Measurements from ENCODE around the gene SIKE1. TPM values are rescaled to one million over a fixed set of nuclear protein-coding genes. Genes with fewer than 3 reads are reported as not detected.
"Not testable (repeated sequence)": the region's sequence is repeated elsewhere in the genome, so short reads cannot be mapped to it uniquely, and the experiment has no call there.

Gene SIKE1
- total RNA-seq, 2 donors from 2014 or later, result 15.5 to 18.9 TPM

- 14 to 15% methylated on average over 14 of the region's 14 CpGs for WGBS, 2 donors
- no peak for ATAC-seq
- Histone ChIP-seq H3K4me1 (peaks cover 62% of the 10 kb centered on the region), H3K27me3 (no peaks in the 10 kb centered on the region), H3K27ac (peak overlapping the region in 3 of 4 donors; percentile 98 to 99 (median 99)), H3K36me3 (replicated peaks in 1 of 2; ENCODE audit: insufficient read depth in 1 of 2, low read depth in 2 of 2) (no peaks in the 10 kb centered on the region), H3K4me3 (peak overlapping the region; percentile 82), H3K9me3 (no peaks in the 10 kb centered on the region)
- intact Hi-C loops (cut with DNase I), result no loop called here
- TF ChIP-seq POLR2A (IDR thresholded peaks at IDR 0.05) (no peak), CTCF (IDR thresholded peaks at IDR 0.05) (no peak)
- DNase-seq, result no peak
Measured at GRCh38 chr1:114756009-114756892, 24.2 kb downstream of the SIKE1 start.

DNA sequence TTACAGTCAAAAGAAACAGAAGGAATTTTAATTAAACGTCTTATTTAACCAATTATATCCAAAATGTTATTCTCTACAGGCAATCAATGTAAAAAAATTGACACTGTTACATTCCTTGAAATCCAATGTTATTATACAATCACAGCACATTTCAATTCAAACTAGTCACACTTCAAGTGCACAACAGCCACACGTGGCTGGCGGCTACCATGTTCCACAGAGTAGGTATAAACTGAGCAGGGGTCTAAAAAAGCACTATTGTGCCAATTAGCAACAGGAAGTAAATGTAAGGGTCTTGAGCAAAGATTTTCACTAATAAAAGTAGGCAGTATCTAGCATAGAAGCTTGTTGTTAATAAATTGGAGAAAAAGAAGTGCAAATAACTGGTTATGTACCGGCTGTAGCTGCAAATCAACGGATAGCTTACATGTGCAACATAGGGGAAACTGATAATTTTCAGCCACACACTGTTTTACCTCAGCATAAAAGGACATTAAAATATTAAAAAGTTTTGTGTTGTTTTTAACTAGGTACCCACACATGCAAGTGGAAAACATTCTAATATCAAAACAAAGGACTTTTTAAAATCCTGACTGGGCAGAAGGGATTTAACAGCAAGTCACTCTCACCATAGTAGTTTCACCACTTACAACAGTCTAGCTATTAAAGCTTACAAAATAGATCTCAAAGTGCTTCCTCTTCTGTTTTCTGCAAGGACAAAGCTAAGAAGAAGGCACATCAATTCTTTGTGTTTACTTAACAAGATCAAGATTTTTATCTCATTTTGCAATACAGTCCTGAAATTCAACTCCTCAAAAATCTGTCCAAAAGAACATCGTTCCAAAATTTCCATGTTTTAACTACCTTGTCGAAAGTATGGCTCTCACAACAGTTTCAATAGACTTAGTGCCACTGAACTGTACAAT is 25.2 kb downstream of the SIKE1 start:
- DNase-seq (no peak), ATAC-seq (no peak)
- Histone ChIP-seq H3K36me3 (replicated peaks in 1 of 2; ENCODE audit: insufficient read depth in 1 of 2, low read depth in 2 of 2) (no peaks in the 10 kb centered on the region), H3K4me1 (peaks cover 72% of the 10 kb centered on the region), H3K4me3 (no peak overlapping the region), H3K27ac (no peak overlapping the region), H3K27me3 (no peaks in the 10 kb centered on the region), H3K9me3 (no peaks in the 10 kb centered on the region)
- intact Hi-C loops (cut with DNase I), result no loop called here
- TF ChIP-seq CTCF (IDR thresholded peaks at IDR 0.05) (no peak), POLR2A (IDR thresholded peaks at IDR 0.05) (no peak)
- 32 to 35% methylated on average over 7 of the region's 7 CpGs for WGBS, 2 donors

- H3K9me3 ChIP-seq; DNase-seq; H3K27ac ChIP-seq; H3K27me3 ChIP-seq; intact Hi-C loops (cut with DNase I); H3K36me3 ChIP-seq (replicated peaks in 1 of 2; ENCODE audit: insufficient read depth in 1 of 2, low read depth in 2 of 2); ATAC-seq; H3K4me3 ChIP-seq: not testable (repeated sequence)
- peaks cover 80% of the 10 kb centered on the region for H3K4me1 ChIP-seq
- 79 to 83% methylated on average over 6 of the region's 6 CpGs for WGBS, 2 donors
Measured at GRCh38 chr1:114753702-114754101, 26.8 kb downstream of the SIKE1 start.

GRCh38 chr1:114753143-114753542 is 27.3 kb downstream of the SIKE1 start:
- WGBS, 2 donors, result 57 to 64% methylated on average over 4 of the region's 4 CpGs
- peaks cover 79% of the 10 kb centered on the region for H3K4me1 ChIP-seq
- no peak for ATAC-seq
- DNase-seq, result no peak
- H3K36me3 ChIP-seq (replicated peaks in 1 of 2; ENCODE audit: insufficient read depth in 1 of 2, low read depth in 2 of 2), result no peaks in the 10 kb centered on the region
- intact Hi-C loops (cut with DNase I), result no loop called here
- no peaks in the 10 kb centered on the region for H3K27me3 ChIP-seq
- TF ChIP-seq POLR2A (IDR thresholded peaks at IDR 0.05) (no peak), CTCF (IDR thresholded peaks at IDR 0.05) (no peak)
- no peak overlapping the region for H3K27ac ChIP-seq
- no peak overlapping the region for H3K4me3 ChIP-seq
- H3K9me3 ChIP-seq, result no peaks in the 10 kb centered on the region

GRCh38 chr1:114750780-114751179 is 29.7 kb downstream of the SIKE1 start:
- ATAC-seq (no peak), DNase-seq (peak in 1 of 4 donors; percentile 22)
- H3K4me1 ChIP-seq, result peaks cover 72% of the 10 kb centered on the region
- no peaks in the 10 kb centered on the region for H3K36me3 ChIP-seq (replicated peaks in 1 of 2; ENCODE audit: insufficient read depth in 1 of 2, low read depth in 2 of 2)
- TF ChIP-seq POLR2A (IDR thresholded peaks at IDR 0.05) (no peak), CTCF (IDR thresholded peaks at IDR 0.05) (no peak)
- no peak overlapping the region for H3K27ac ChIP-seq
- H3K27me3 ChIP-seq, result no peaks in the 10 kb centered on the region
- H3K4me3 ChIP-seq, result no peak overlapping the region
- WGBS, 2 donors, result 47 to 54% methylated on average over 5 of the region's 5 CpGs
- H3K9me3 ChIP-seq, result no peaks in the 10 kb centered on the region
- intact Hi-C loops (cut with DNase I), result no loop called here

All from body of pancreas (tissue), 4 donors.